Gastroesophageal sphincter (tissue), 3 donors: ENCODE data around the gene KCNN3.

Source experiments
- POLR2A ChIP-seq, 2 donors: fragments of 450-650 bp; IDR thresholded peaks; one replicate each; pipeline ENCODE4 v1.6.1; 2017; ENCODE audit warnings: antibody characterized with exemption in 2 of 2, mild to moderate bottlenecking in 2 of 2, moderate library complexity in 1 of 2
- POLR2AphosphoS5 ChIP-seq: sonication (generic); formaldehyde crosslinking; IDR thresholded peaks from one replicate; pipeline ENCODE4 v1.6.1; 2017; ENCODE audit warnings: antibody characterized with exemption
- TF ChIP-seq, protein P1 (sequence below), 4 experiments: fragments of 200-600 bp in 2 of 4; fragments of 450-650 bp in 2 of 4; sonication (generic) in 1 of 4; IDR thresholded peaks; one replicate each; pipeline ENCODE4 v1.5.1; 2017 to 2019; ENCODE audit warnings: antibody characterized with exemption in 4 of 4, mild to moderate bottlenecking in 2 of 4, moderate library complexity in 2 of 4

DNA sequence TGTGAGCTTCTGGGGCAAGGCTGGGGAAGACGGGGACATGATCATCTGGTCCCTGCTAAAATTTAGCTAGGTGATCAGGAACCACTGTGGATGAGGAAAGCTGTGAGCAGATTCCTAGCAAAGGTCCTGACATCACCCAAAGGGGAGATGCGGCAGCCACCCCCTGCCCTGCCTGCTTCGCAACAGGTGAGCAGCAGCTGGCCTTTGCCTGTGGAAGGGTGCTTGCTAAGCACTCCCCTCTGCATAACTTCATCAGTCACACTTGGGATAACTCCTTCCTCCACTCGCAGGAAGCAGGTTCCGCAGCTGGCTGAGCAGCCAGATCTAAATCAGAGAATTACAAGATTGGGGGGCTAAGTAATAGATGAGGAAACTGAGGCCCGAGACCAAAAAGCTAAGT lies 51.2 kb downstream of the KCNN3 start:
- TF ChIP-seq POLR2AphosphoS5 (no peak), POLR2A (IDR thresholded peaks at IDR 0.05) (no peak)
- TF ChIP-seq, protein P1, sequence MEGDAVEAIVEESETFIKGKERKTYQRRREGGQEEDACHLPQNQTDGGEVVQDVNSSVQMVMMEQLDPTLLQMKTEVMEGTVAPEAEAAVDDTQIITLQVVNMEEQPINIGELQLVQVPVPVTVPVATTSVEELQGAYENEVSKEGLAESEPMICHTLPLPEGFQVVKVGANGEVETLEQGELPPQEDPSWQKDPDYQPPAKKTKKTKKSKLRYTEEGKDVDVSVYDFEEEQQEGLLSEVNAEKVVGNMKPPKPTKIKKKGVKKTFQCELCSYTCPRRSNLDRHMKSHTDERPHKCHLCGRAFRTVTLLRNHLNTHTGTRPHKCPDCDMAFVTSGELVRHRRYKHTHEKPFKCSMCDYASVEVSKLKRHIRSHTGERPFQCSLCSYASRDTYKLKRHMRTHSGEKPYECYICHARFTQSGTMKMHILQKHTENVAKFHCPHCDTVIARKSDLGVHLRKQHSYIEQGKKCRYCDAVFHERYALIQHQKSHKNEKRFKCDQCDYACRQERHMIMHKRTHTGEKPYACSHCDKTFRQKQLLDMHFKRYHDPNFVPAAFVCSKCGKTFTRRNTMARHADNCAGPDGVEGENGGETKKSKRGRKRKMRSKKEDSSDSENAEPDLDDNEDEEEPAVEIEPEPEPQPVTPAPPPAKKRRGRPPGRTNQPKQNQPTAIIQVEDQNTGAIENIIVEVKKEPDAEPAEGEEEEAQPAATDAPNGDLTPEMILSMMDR (IDR thresholded peaks at IDR 0.05) = no peak
